HepG2 (cell line): ENCODE data around the gene NPAS2. TPM values are rescaled to one million over a fixed set of nuclear protein-coding genes. Genes with fewer than 3 reads are reported as not detected.

ENCODE experiments used
- ARID2 ChIP-seq: sonication (generic); formaldehyde crosslinking; IDR thresholded peaks from 2 replicates; pipeline ENCODE4 v1.8.1; 2022; ENCODE audit warnings: mild to moderate bottlenecking, missing genetic modification reagents, borderline replicate concordance
- CHD2 ChIP-seq: IDR thresholded peaks from 2 replicates; pipeline ENCODE4 v1.6.1; 2011; ENCODE audit warnings: low read depth, low read length, improper control_type of control experiment
- DMAP1 ChIP-seq: IDR thresholded peaks from 2 replicates; pipeline ENCODE4 v1.6.1; 2016
- JARID2 ChIP-seq: sonication (generic); formaldehyde crosslinking; IDR thresholded peaks from 2 replicates; pipeline ENCODE4 v1.8.1; 2023; ENCODE audit warnings: missing genetic modification reagents, inconsistent platforms; ENCODE audit not compliant: insufficient replicate concordance
- MEF2D ChIP-seq: sonication (generic); formaldehyde crosslinking; IDR thresholded peaks from 2 replicates; pipeline ENCODE4 v1.5.1; 2020; ENCODE audit warnings: mild to moderate bottlenecking, missing genetic modification reagents
- PHB2 ChIP-seq: fragments of 450-650 bp; IDR thresholded peaks from 2 replicates; pipeline ENCODE4 v1.6.1; 2018; ENCODE audit not compliant: partially characterized antibody
- PHF5A ChIP-seq: IDR thresholded peaks from one replicate; pipeline ENCODE4 v1.6.1; 2018; ENCODE audit warnings: low read depth, missing genetic modification reagents; ENCODE audit not compliant: unreplicated experiment
- TBP ChIP-seq: sonication (generic); formaldehyde crosslinking; IDR thresholded peaks from 2 replicates; pipeline ENCODE4 v1.5.0; 2020; ENCODE audit warnings: missing genetic modification reagents
- polyA plus RNA-seq, 8 experiments: library from polyadenylated mRNA; depleted of rRNA in 3 of 8; stranded (reverse) in 7 of 8; unstranded in 1 of 8; fragments of >200 nt; fragmentation: Illumina TruSeq in 4 of 8; extraction: Trizol in 4 of 8; gene quantifications; 2 replicates each; pipeline versions ENCODE4 v1.2.1 to v1.2.3, GENCODE V29; 2011 to 2016; ENCODE audit warnings: low read depth in 4 of 8, missing spikeins in 1 of 8, mixed read lengths in 1 of 8; ENCODE audit not compliant: insufficient read depth in 1 of 8
- total RNA-seq, 5 experiments: library from RNA; depleted of rRNA; stranded (reverse); fragments of >200 nt; fragmentation: Illumina TruSeq; extraction: Trizol; gene quantifications; 2 replicates each; pipeline ENCODE4 v1.2.3, GENCODE V29; 2016; ENCODE audit warnings: low read depth in 1 of 5
- TF ChIP-seq, protein P1 (sequence below): sonication (generic); formaldehyde crosslinking; IDR thresholded peaks from 2 replicates; pipeline ENCODE4 v1.4.0; 2020; ENCODE audit warnings: missing genetic modification reagents, borderline replicate concordance
- TF ChIP-seq, protein P2 (sequence below): fragments of 450-650 bp; IDR thresholded peaks from 2 replicates; pipeline ENCODE4 v1.6.1; 2017; ENCODE audit warnings: mild to moderate bottlenecking
- TF ChIP-seq, protein P3 (sequence below): IDR thresholded peaks from 2 replicates; pipeline ENCODE4 v1.6.1; 2016; ENCODE audit warnings: missing genetic modification reagents, missing compliant biosample characterization
- TF ChIP-seq, protein P4 (sequence below): sonication (generic); formaldehyde crosslinking; IDR thresholded peaks from 2 replicates; pipeline ENCODE4 v1.9.0; 2022; ENCODE audit warnings: missing genetic modification reagents, mild to moderate bottlenecking, borderline replicate concordance
- TF ChIP-seq, protein P5 (sequence below): sonication (generic); formaldehyde crosslinking; IDR thresholded peaks from 2 replicates; pipeline ENCODE4 v1.5.0; 2020; ENCODE audit warnings: missing genetic modification reagents
- TF ChIP-seq, protein P6 (sequence below): sonication (generic); formaldehyde crosslinking; IDR thresholded peaks from 2 replicates; pipeline ENCODE4 v1.5.0; 2020; ENCODE audit warnings: mild to moderate bottlenecking, missing genetic modification reagents, borderline replicate concordance

The NPAS2 gene
- total and polyA plus RNA-seq, 2 of the 13 experiments (the other 11 are each of a cell fraction or from before 2014, with no cell fraction given) = 14.8 to 37.5 TPM

DNA sequence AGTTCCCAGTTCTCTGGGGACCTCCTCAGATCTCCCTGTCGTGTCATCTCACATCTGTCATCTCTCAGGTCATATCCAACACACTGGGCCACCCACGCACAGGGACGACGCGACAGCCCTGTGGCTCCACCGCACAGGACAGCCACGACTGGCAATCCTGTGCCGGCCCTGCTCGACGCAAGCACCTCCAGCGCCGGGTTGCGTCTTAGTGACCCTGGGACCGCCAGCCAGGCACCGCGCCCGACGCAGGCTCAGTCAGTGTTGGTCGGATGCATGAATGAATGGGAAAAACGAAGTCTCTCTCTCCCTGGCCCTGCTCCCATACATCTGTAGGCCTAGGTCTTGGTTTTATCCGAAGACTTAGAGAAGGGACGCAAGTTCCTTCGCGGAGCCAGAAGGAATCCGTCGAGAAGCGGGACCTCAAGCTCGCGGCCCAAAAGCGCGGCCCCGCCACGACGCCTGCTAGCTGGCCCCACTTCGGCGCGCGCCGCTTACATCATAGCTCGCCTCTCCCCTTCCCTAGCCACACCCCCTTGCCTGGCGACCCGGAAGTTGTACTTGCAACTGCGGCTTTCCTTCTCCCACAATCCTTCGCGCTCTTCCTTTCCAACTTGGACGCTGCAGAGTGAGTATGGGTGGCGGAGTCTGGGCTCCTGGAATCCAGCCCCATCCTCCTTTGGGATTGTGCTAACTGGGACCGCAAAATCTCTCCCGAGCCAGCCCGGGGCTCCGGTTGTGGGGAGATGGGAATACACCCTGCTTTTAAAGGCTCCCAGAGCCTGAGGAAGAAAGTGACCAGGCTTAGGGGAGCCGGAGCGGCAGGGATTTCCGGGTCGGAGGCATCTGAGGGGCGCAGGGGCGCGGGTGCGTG is 182.0 kb downstream of the NPAS2 start, which contains the start of gene RPL31 (continued):
- TF ChIP-seq, protein P1, sequence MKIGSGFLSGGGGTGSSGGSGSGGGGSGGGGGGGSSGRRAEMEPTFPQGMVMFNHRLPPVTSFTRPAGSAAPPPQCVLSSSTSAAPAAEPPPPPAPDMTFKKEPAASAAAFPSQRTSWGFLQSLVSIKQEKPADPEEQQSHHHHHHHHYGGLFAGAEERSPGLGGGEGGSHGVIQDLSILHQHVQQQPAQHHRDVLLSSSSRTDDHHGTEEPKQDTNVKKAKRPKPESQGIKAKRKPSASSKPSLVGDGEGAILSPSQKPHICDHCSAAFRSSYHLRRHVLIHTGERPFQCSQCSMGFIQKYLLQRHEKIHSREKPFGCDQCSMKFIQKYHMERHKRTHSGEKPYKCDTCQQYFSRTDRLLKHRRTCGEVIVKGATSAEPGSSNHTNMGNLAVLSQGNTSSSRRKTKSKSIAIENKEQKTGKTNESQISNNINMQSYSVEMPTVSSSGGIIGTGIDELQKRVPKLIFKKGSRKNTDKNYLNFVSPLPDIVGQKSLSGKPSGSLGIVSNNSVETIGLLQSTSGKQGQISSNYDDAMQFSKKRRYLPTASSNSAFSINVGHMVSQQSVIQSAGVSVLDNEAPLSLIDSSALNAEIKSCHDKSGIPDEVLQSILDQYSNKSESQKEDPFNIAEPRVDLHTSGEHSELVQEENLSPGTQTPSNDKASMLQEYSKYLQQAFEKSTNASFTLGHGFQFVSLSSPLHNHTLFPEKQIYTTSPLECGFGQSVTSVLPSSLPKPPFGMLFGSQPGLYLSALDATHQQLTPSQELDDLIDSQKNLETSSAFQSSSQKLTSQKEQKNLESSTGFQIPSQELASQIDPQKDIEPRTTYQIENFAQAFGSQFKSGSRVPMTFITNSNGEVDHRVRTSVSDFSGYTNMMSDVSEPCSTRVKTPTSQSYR (CRISPR knock-in tag) = peak; percentile 57; the same call in 1 of the 2 replicates
- TF ChIP-seq, protein P2, sequence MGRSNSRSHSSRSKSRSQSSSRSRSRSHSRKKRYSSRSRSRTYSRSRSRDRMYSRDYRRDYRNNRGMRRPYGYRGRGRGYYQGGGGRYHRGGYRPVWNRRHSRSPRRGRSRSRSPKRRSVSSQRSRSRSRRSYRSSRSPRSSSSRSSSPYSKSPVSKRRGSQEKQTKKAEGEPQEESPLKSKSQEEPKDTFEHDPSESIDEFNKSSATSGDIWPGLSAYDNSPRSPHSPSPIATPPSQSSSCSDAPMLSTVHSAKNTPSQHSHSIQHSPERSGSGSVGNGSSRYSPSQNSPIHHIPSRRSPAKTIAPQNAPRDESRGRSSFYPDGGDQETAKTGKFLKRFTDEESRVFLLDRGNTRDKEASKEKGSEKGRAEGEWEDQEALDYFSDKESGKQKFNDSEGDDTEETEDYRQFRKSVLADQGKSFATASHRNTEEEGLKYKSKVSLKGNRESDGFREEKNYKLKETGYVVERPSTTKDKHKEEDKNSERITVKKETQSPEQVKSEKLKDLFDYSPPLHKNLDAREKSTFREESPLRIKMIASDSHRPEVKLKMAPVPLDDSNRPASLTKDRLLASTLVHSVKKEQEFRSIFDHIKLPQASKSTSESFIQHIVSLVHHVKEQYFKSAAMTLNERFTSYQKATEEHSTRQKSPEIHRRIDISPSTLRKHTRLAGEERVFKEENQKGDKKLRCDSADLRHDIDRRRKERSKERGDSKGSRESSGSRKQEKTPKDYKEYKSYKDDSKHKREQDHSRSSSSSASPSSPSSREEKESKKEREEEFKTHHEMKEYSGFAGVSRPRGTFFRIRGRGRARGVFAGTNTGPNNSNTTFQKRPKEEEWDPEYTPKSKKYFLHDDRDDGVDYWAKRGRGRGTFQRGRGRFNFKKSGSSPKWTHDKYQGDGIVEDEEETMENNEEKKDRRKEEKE = no peak
- TF ChIP-seq MEF2D (CRISPR knock-in tag) = peak; percentile 95
- TF ChIP-seq DMAP1 (CRISPR knock-in tag) = peak; percentile 97
- peak; percentile 23; the same call in 1 of the 2 replicates for TF ChIP-seq TBP (CRISPR knock-in tag)
- no peak for TF ChIP-seq PHB2
- TF ChIP-seq, protein P3, sequence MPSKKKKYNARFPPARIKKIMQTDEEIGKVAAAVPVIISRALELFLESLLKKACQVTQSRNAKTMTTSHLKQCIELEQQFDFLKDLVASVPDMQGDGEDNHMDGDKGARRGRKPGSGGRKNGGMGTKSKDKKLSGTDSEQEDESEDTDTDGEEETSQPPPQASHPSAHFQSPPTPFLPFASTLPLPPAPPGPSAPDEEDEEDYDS (CRISPR knock-in tag) = peak; percentile 100
- TF ChIP-seq, protein P4, sequence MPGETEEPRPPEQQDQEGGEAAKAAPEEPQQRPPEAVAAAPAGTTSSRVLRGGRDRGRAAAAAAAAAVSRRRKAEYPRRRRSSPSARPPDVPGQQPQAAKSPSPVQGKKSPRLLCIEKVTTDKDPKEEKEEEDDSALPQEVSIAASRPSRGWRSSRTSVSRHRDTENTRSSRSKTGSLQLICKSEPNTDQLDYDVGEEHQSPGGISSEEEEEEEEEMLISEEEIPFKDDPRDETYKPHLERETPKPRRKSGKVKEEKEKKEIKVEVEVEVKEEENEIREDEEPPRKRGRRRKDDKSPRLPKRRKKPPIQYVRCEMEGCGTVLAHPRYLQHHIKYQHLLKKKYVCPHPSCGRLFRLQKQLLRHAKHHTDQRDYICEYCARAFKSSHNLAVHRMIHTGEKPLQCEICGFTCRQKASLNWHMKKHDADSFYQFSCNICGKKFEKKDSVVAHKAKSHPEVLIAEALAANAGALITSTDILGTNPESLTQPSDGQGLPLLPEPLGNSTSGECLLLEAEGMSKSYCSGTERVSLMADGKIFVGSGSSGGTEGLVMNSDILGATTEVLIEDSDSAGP (CRISPR knock-in tag) = peak; percentile 97
- peak; percentile 41; the same call in 1 of the 2 replicates for TF ChIP-seq CHD2
- TF ChIP-seq ARID2 = peak; percentile 99
- peak; percentile 96 for TF ChIP-seq JARID2 (CRISPR knock-in tag)
- TF ChIP-seq, protein P5, sequence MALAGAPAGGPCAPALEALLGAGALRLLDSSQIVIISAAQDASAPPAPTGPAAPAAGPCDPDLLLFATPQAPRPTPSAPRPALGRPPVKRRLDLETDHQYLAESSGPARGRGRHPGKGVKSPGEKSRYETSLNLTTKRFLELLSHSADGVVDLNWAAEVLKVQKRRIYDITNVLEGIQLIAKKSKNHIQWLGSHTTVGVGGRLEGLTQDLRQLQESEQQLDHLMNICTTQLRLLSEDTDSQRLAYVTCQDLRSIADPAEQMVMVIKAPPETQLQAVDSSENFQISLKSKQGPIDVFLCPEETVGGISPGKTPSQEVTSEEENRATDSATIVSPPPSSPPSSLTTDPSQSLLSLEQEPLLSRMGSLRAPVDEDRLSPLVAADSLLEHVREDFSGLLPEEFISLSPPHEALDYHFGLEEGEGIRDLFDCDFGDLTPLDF (CRISPR knock-in tag) = peak; percentile 83
- peak; percentile 94 for TF ChIP-seq PHF5A (CRISPR knock-in tag)
- TF ChIP-seq, protein P6, sequence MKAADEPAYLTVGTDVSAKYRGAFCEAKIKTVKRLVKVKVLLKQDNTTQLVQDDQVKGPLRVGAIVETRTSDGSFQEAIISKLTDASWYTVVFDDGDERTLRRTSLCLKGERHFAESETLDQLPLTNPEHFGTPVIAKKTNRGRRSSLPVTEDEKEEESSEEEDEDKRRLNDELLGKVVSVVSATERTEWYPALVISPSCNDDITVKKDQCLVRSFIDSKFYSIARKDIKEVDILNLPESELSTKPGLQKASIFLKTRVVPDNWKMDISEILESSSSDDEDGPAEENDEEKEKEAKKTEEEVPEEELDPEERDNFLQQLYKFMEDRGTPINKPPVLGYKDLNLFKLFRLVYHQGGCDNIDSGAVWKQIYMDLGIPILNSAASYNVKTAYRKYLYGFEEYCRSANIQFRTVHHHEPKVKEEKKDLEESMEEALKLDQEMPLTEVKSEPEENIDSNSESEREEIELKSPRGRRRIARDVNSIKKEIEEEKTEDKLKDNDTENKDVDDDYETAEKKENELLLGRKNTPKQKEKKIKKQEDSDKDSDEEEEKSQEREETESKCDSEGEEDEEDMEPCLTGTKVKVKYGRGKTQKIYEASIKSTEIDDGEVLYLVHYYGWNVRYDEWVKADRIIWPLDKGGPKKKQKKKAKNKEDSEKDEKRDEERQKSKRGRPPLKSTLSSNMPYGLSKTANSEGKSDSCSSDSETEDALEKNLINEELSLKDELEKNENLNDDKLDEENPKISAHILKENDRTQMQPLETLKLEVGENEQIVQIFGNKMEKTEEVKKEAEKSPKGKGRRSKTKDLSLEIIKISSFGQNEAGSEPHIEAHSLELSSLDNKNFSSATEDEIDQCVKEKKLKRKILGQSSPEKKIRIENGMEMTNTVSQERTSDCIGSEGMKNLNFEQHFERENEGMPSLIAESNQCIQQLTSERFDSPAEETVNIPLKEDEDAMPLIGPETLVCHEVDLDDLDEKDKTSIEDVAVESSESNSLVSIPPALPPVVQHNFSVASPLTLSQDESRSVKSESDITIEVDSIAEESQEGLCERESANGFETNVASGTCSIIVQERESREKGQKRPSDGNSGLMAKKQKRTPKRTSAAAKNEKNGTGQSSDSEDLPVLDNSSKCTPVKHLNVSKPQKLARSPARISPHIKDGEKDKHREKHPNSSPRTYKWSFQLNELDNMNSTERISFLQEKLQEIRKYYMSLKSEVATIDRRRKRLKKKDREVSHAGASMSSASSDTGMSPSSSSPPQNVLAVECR = peak; percentile 96
